Duodenal mucosa (tissue), 2 donors: ENCODE measurements around the gene PLXNB1.

Experiments
- H3K27ac ChIP-seq: one replicate; pipeline ENCODE4 v1.7.0; 2013; ENCODE audit warnings: low read depth, low read length
- H3K27me3 ChIP-seq, 2 donors: one replicate each; pipeline ENCODE4 v1.7.0; 2013; ENCODE audit warnings: low read length in 2 of 2, control low read depth in 1 of 2; ENCODE audit not compliant: insufficient read depth in 2 of 2, control insufficient read depth in 1 of 2
- H3K36me3 ChIP-seq, 2 donors: one replicate each; pipeline ENCODE4 v1.7.0; 2013; ENCODE audit warnings: low read length in 2 of 2, control low read depth in 1 of 2; ENCODE audit not compliant: insufficient read depth in 2 of 2, control insufficient read depth in 1 of 2
- H3K4me1 ChIP-seq, 2 donors: one replicate each; pipeline ENCODE4 v1.7.0; 2013; ENCODE audit warnings: low read length in 2 of 2, control low read depth in 1 of 2; ENCODE audit not compliant: insufficient read depth in 2 of 2, control insufficient read depth in 1 of 2
- H3K4me3 ChIP-seq, 2 donors: one replicate each; pipeline ENCODE4 v1.7.0; 2013; ENCODE audit warnings: low read length in 2 of 2, low read depth in 1 of 2
- H3K9ac ChIP-seq, 2 donors: one replicate each; pipeline ENCODE4 v1.7.0; 2013; ENCODE audit warnings: low read length in 2 of 2, low read depth in 1 of 2
- H3K9me3 ChIP-seq, 2 donors: one replicate each; pipeline ENCODE4 v1.7.0; 2013; ENCODE audit warnings: low read length in 2 of 2, control low read depth in 1 of 2; ENCODE audit not compliant: control insufficient read depth in 1 of 2

PLXNB1 gene

GRCh38 chr3:48419597-48419996, 10.3 kb downstream of the PLXNB1 start:
- Histone ChIP-seq H3K4me1 (no peaks in the 10 kb centered on the region), H3K27ac (no peak overlapping the region), H3K9ac (no peak overlapping the region), H3K36me3 (peaks cover 37 to 59% of the 10 kb centered on the region in 2 donors), H3K9me3 (no peaks in the 10 kb centered on the region), H3K4me3 (no peak overlapping the region), H3K27me3 (no peaks in the 10 kb centered on the region)

- no peaks in the 10 kb centered on the region for H3K27me3 ChIP-seq
- H3K4me3 ChIP-seq: no peak overlapping the region
- H3K9me3 ChIP-seq: no peaks in the 10 kb centered on the region
- H3K36me3 ChIP-seq: peaks cover 40 to 64% of the 10 kb centered on the region in 2 donors
- H3K4me1 ChIP-seq: no peaks in the 10 kb centered on the region
- H3K9ac ChIP-seq: no peak overlapping the region
- no peak overlapping the region for H3K27ac ChIP-seq
These were observed 10.7 kb downstream of the PLXNB1 start for GRCh38 chr3:48419149-48419548.

GRCh38 chr3:48418651-48419050, 11.2 kb downstream of the PLXNB1 start:
- H3K9me3 ChIP-seq: no peaks in the 10 kb centered on the region
- H3K4me1 ChIP-seq: no peaks in the 10 kb centered on the region
- no peak overlapping the region for H3K9ac ChIP-seq
- no peak overlapping the region for H3K27ac ChIP-seq
- no peak overlapping the region for H3K4me3 ChIP-seq
- H3K27me3 ChIP-seq: no peaks in the 10 kb centered on the region
- peaks cover 45 to 69% of the 10 kb centered on the region in 2 donors for H3K36me3 ChIP-seq

- no peaks in the 10 kb centered on the region for H3K4me1 ChIP-seq
- peaks cover 48 to 74% of the 10 kb centered on the region in 2 donors for H3K36me3 ChIP-seq
- H3K9me3 ChIP-seq: no peaks in the 10 kb centered on the region
- no peak overlapping the region for H3K27ac ChIP-seq
- H3K9ac ChIP-seq: no peak overlapping the region
- H3K4me3 ChIP-seq: no peak overlapping the region
- no peaks in the 10 kb centered on the region for H3K27me3 ChIP-seq
These were observed 11.7 kb downstream of the PLXNB1 start for GRCh38 chr3:48418140-48418539.

- Histone ChIP-seq H3K27ac (no peak overlapping the region), H3K4me1 (no peaks in the 10 kb centered on the region), H3K9ac (no peak overlapping the region), H3K27me3 (no peaks in the 10 kb centered on the region), H3K36me3 (peaks cover 48 to 79% of the 10 kb centered on the region in 2 donors), H3K4me3 (no peak overlapping the region), H3K9me3 (no peaks in the 10 kb centered on the region)
These were observed 12.3 kb downstream of the PLXNB1 start for GRCh38 chr3:48417529-48418108.

GRCh38 chr3:48416546-48416945, 13.3 kb downstream of the PLXNB1 start:
- Histone ChIP-seq H3K4me1 (no peaks in the 10 kb centered on the region), H3K4me3 (no peak overlapping the region), H3K9me3 (no peaks in the 10 kb centered on the region), H3K9ac (no peak overlapping the region), H3K36me3 (peaks cover 55 to 81% of the 10 kb centered on the region in 2 donors), H3K27me3 (no peaks in the 10 kb centered on the region), H3K27ac (no peak overlapping the region)

- H3K27me3 ChIP-seq: no peaks in the 10 kb centered on the region
- no peak overlapping the region for H3K9ac ChIP-seq
- H3K27ac ChIP-seq: no peak overlapping the region
- peaks cover 60 to 85% of the 10 kb centered on the region in 2 donors for H3K36me3 ChIP-seq
- no peaks in the 10 kb centered on the region for H3K9me3 ChIP-seq
- H3K4me1 ChIP-seq: no peaks in the 10 kb centered on the region
- no peak overlapping the region for H3K4me3 ChIP-seq
These were observed 13.8 kb downstream of the PLXNB1 start for GRCh38 chr3:48416091-48416505.

GRCh38 chr3:48415251-48415953, 14.5 kb downstream of the PLXNB1 start:
- no peak overlapping the region for H3K27ac ChIP-seq
- H3K4me3 ChIP-seq: no peak overlapping the region
- H3K27me3 ChIP-seq: no peaks in the 10 kb centered on the region
- H3K9me3 ChIP-seq: no peaks in the 10 kb centered on the region
- no peaks in the 10 kb centered on the region for H3K4me1 ChIP-seq
- H3K36me3 ChIP-seq: peaks cover 57 to 87% of the 10 kb centered on the region in 2 donors
- no peak overlapping the region for H3K9ac ChIP-seq

GRCh38 chr3:48414376-48415250, 15.3 kb downstream of the PLXNB1 start:
- Histone ChIP-seq H3K36me3 (peaks cover 65 to 92% of the 10 kb centered on the region in 2 donors), H3K27me3 (no peaks in the 10 kb centered on the region), H3K9ac (no peak overlapping the region), H3K9me3 (no peaks in the 10 kb centered on the region), H3K4me1 (no peaks in the 10 kb centered on the region), H3K4me3 (no peak overlapping the region), H3K27ac (no peak overlapping the region)

GRCh38 chr3:48413611-48414010, 16.3 kb downstream of the PLXNB1 start:
- no peaks in the 10 kb centered on the region for H3K9me3 ChIP-seq
- peaks cover 70 to 97% of the 10 kb centered on the region in 2 donors for H3K36me3 ChIP-seq
- no peak overlapping the region for H3K4me3 ChIP-seq
- H3K27ac ChIP-seq: no peak overlapping the region
- H3K27me3 ChIP-seq: no peaks in the 10 kb centered on the region
- no peak overlapping the region for H3K9ac ChIP-seq
- no peaks in the 10 kb centered on the region for H3K4me1 ChIP-seq
